Measurements from ENCODE around the gene TSPAN5.

The TSPAN5 gene

DNA sequence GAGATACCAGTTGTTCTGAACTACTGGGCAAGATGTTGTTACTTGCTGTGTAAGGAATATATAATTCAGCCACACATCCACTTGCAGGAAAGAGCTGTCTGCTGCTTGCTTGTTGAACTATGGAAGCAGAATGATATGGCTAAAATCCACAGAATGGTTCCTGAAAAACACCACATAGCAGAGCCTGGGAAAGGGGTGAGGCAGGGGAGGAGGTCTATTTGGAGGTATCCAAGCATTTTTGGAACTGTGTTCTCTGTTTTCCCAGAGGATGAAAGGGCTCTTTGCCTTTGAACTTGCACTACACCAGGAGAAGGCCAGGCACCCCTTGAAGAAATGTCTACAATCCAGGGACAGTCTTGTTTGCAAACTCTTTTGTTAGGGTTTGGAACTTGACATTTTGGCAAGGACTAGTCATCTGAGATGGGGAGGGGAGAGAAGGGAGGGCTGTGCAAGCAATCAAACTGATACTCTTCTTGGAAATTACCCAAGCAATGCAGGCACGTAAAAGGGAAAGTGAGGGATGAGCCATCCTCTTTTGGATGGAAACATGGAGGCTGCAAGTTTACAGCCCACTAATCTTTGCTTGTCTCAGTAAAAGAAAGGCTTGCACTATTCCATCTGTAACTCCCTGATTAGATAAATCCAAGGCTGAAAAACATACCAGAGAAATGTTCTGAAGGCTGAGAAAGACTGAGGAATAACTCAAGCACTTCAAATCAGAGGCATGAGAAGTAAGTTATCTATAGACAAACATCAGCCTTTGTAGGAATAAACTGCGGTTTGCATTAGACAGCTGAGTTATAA, 141.0 kb downstream of the TSPAN5 start:
- DNase-seq (ENCODE audit: low spot score): no peak

DNA sequence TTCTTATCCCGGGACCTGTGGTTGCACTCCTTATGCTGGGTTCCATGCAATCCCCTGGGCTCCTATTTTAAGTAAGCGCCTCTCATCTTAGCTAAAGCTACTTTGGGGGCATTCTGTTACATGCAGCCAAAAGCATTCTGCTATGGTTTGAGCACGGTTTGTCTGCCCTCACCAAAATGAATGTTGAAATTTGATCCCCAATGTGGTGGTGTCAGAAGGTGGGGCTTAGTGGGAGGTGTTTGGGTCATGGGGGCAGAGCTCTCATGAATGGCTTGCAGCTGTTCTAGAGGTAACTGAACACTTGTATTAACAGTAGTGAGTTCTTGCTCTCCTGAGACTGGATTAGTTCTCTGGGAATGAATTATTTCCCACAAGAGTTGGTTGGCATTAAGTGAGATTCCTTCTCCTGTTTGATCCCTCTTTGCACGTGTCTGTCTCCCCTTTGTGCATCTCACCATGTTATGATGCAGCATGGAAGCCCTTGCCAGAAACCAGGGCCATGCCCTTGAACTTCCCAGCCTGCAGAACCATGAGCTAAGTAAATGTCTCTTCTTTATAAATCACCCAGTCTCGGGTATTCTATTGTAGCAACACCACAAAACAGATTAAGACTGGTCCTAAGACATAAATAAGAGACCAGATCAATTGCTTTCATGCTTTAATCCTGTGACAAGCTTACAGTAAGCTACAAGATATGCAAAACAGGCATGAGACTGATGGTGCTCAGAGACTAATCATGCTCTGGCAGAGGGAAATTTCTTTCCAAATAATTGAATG, 141.8 kb downstream of the TSPAN5 start:
- no peak for DNase-seq (ENCODE audit: low spot score)

- DNase-seq (ENCODE audit: low spot score): peak; percentile 70
These were observed 142.4 kb downstream of the TSPAN5 start for GRCh38 chr4:98516042-98516440.

DNA sequence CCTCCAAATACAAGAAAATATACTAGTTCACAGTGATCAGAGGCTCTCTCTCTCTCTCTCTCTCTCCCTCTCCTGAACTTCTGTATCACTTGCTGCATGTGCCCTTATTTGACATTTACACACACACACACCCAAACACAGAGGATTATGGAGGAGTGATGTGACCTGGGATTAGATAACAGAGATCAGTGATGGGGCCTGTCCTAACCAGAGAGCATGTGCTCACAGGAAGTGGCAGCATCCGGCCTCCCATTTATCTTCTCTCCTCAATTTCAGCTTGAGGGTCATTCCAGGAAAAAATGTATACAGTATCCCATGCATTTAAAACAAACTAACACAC, 143.0 kb downstream of the TSPAN5 start:
- DNase-seq (ENCODE audit: low spot score): no peak

- no peak for DNase-seq (ENCODE audit: low spot score)
These were observed 143.5 kb downstream of the TSPAN5 start for GRCh38 chr4:98514741-98515469.

- DNase-seq (ENCODE audit: low spot score): no peak
These were observed 145.5 kb downstream of the TSPAN5 start for GRCh38 chr4:98512918-98513317.

- peak; percentile 36 for DNase-seq (ENCODE audit: low spot score)
These were observed 147.5 kb downstream of the TSPAN5 start for GRCh38 chr4:98510757-98511517.

DNA sequence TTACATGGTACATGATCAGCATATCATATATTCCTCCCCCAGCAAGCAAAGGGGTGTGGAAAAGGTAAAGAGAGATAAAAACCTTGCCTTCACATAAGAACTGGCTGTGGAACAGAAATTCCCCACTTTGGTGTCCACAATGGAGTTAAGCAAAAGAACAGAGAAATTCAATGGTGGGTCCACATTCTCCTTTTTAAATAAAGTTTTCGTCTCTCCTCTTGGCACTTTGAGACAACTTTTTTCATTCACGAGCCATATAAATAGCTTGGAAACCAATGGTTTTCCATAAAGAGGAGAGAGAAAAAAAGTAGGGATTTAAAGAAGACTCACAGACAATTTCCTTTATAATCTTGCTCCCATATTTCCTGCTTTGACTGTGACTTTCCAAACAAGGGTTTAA, 148.1 kb downstream of the TSPAN5 start:
- no peak for DNase-seq (ENCODE audit: low spot score)

DNA sequence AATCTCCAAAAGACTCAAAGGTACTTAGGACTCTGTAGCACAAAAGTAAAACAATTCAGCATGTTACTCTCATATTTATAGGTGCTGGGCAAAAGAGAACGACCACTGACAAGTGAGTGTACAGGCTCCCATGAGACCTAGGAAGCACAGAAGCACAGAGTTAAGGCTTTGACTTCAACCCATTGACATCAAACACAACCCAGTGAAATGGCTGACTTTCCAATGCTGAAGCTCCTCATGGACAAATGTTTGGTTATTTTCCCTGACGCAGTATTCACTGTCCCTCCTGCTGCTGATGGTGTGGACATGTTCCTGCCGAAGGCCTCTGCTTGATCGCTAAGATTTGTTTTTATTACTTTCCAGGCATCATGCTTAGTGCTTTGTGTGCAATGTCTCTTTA, 148.7 kb downstream of the TSPAN5 start:
- DNase-seq (ENCODE audit: low spot score): no peak

DNA sequence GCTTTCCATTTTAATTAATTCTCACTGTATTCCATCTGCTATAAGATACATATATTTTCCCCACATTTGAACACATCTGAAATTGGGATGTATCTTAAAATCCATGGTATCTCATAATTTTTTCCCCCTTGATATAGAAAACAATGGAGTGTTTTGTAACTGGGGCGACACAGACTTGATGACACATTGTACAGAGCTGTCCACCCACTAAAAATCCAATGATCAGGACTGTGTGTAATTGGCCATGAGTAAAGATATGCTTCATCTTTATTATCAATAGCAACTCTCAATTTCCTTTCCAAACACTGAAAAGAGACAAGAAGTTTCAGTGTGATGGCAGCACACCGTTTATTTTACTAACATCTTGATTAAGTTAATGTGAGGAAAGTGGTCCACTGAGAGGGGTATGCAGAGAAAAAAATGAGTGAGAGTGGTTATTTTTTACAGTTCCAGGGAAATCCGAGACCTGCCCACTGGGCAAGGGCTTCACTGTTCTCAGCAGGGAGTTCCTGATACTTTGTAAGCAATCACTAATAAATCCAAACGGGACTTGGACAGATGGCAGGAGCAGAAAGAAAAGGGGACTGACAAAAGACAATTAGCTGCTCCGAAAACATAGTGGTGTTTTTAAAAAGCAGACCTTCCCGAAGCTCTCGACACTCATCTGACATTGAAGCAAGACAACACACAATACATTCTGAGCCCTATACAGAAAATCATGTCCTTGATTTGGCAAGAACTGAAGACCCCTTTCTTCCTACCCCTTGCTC, 149.4 kb downstream of the TSPAN5 start:
- DNase-seq (ENCODE audit: low spot score): no peak

DNA sequence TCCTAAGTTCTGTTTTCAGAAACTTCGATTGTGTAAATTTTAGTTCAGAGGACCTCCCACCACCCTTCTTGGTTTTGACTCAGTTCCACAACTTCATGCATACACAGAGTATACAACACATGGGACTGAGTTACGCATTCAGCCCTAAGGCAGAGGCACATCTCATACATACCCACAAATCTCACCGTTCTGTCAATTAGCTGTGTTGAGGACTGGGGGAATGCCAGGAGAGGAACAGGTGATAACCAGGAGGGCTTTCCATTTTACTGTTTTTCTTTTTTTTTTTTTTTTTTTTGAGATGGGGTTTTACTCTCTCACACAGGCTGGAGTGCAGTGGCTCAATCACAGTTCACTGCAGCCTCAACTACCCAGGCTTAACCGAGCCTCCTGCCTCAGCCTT, 150.2 kb downstream of the TSPAN5 start:
- no peak for DNase-seq (ENCODE audit: low spot score)

DNA sequence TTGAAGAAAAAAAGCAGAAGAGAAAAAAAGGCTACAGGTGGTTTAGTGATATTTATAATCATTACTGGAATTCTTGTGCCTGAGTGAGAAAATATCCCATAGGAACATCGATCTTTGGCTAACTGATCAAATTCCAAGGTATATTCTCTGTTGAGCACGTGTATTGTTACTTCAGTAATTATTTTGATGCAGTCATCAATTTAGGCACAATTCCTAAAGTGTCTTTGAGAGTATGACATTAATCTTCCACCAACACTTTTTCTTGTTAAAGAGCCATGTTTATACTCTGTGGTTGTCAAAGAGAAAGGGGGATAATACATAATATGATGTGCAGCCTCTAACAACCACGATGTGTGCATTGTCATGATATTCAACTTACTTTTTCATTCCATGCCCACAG, 151.1 kb downstream of the TSPAN5 start:
- DNase-seq (ENCODE audit: low spot score): no peak

GRCh38 chr4:98506462-98507132, 151.8 kb downstream of the TSPAN5 start:
- no peak for DNase-seq (ENCODE audit: low spot score)

- no peak for DNase-seq (ENCODE audit: low spot score)
These were observed 152.4 kb downstream of the TSPAN5 start for GRCh38 chr4:98505992-98506391.

DNA sequence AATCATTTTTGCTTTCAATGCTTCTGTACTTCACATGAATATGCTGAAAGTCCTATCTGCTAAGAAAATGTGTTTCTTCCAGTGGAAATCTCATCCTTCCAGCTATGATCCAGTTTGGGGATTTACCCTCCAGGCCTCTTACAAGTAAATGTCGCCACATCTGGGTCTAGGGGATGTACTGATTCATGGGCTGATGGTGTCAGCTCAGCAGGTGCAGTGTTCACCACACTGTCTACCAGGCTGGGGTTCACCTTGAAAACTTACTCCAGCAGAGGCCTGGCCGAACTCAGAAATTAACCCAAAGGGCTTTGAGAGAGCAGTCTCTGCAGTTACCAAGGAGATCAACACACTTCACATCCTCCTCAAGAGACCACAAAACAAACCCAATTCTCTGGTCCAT, 154.3 kb downstream of the TSPAN5 start:
- no peak for DNase-seq (ENCODE audit: low spot score)

DNA sequence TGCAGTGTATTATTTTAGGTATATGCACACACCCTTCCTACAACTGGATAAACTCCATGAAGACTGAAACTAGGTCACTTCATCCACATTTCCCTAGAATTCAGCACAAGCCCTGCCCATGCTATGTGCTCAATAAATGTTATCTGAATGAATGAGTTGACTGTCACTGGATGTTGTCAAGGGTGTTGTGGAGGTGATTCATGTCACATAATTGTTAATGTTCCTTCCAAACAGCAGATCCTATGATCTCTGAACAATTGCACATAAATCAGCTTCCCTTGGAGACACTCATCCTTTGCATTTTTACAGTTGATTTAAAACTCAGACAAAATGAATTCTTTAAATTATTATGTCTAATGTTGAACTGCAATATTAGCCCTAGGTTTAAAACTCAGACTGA, 154.7 kb downstream of the TSPAN5 start:
- no peak for DNase-seq (ENCODE audit: low spot score)

- no peak for DNase-seq (ENCODE audit: low spot score)
These were observed 155.8 kb downstream of the TSPAN5 start for GRCh38 chr4:98502624-98503023.

DNA sequence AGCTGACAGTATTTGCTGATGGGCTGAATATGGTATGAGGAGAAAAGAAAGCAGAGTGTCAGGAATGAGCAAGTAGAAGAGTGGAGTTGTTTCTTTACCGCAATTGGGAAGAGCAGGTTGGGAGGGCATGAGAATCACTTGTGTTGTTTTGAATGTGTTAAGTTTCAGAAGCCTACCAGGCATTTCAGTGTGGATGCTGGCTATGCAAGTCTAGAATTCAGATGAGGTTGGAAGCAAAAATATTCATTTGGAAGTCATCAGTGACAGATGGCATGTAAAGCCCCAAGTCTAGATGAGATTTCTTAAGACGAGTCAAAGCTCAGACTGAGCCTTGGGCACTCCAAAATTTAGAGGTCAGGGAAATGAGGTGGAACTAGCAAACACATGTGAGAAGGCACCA, 156.4 kb downstream of the TSPAN5 start:
- no peak for DNase-seq (ENCODE audit: low spot score)

DNA sequence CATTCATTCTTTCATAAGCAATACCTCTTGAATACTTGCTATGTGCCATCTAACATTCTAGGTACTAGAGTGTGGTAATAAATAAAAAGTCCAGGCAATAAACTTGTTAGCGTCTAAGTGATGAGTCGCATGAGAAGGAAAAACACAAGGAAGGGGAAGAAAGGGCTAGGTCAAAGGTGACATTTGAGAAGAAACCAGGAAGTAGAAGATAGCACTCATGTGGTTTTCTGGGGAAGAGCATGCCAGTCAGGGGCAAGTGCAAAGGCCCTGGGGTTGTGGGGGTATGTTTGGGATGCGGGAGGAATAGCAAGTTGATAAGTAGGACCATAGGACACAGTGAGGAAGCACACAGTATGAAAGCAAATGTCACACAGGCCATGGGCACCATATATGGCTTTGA, 157.0 kb downstream of the TSPAN5 start:
- DNase-seq (ENCODE audit: low spot score): no peak

- DNase-seq (ENCODE audit: low spot score): no peak
These were observed 159.6 kb downstream of the TSPAN5 start for GRCh38 chr4:98498774-98499173.

All from AG08396 (cell line).